ENCODE data around the gene SYNE1.

Gene SYNE1

GRCh38 chr6:152273002-152273401, 364.2 kb downstream of the SYNE1 start:
- TF ChIP-seq GATA2 (IDR thresholded peaks at IDR 0.05; ENCODE audit: low read depth, low read length) (no peak), GATA3 (IDR thresholded peaks at IDR 0.05; ENCODE audit: low read depth, low read length) (no peak)

- TF ChIP-seq GATA2 (IDR thresholded peaks at IDR 0.05; ENCODE audit: low read depth, low read length) (no peak), GATA3 (IDR thresholded peaks at IDR 0.05; ENCODE audit: low read depth, low read length) (no peak)
Measured at GRCh38 chr6:152272486-152272885, 364.7 kb downstream of the SYNE1 start.

- no peak for TF ChIP-seq GATA2 (IDR thresholded peaks at IDR 0.05; ENCODE audit: low read depth, low read length)
- TF ChIP-seq GATA3 (IDR thresholded peaks at IDR 0.05; ENCODE audit: low read depth, low read length) = no peak
Measured at GRCh38 chr6:152271776-152272464, 365.2 kb downstream of the SYNE1 start.

- TF ChIP-seq GATA3 (IDR thresholded peaks at IDR 0.05; ENCODE audit: low read depth, low read length) = no peak
- no peak for TF ChIP-seq GATA2 (IDR thresholded peaks at IDR 0.05; ENCODE audit: low read depth, low read length)
Measured at GRCh38 chr6:152270301-152270925, 366.7 kb downstream of the SYNE1 start.

- no peak for TF ChIP-seq GATA3 (IDR thresholded peaks at IDR 0.05; ENCODE audit: low read depth, low read length)
- TF ChIP-seq GATA2 (IDR thresholded peaks at IDR 0.05; ENCODE audit: low read depth, low read length) = no peak
Measured at GRCh38 chr6:152268846-152269442, 368.2 kb downstream of the SYNE1 start.

GRCh38 chr6:152267967-152268845, 369.0 kb downstream of the SYNE1 start:
- TF ChIP-seq GATA2 (IDR thresholded peaks at IDR 0.05; ENCODE audit: low read depth, low read length) (no peak), GATA3 (IDR thresholded peaks at IDR 0.05; ENCODE audit: low read depth, low read length) (no peak)

- no peak for TF ChIP-seq GATA2 (IDR thresholded peaks at IDR 0.05; ENCODE audit: low read depth, low read length)
- TF ChIP-seq GATA3 (IDR thresholded peaks at IDR 0.05; ENCODE audit: low read depth, low read length) = no peak
Measured at GRCh38 chr6:152265651-152266050, 371.5 kb downstream of the SYNE1 start.

- no peak for TF ChIP-seq GATA3 (IDR thresholded peaks at IDR 0.05; ENCODE audit: low read depth, low read length)
- TF ChIP-seq GATA2 (IDR thresholded peaks at IDR 0.05; ENCODE audit: low read depth, low read length) = no peak
Measured at GRCh38 chr6:152263582-152263981, 373.6 kb downstream of the SYNE1 start.

GRCh38 chr6:152261179-152261578, 376.0 kb downstream of the SYNE1 start:
- TF ChIP-seq GATA3 (IDR thresholded peaks at IDR 0.05; ENCODE audit: low read depth, low read length) (no peak), GATA2 (IDR thresholded peaks at IDR 0.05; ENCODE audit: low read depth, low read length) (no peak)

- TF ChIP-seq GATA2 (IDR thresholded peaks at IDR 0.05; ENCODE audit: low read depth, low read length) (no peak), GATA3 (IDR thresholded peaks at IDR 0.05; ENCODE audit: low read depth, low read length) (no peak)
Measured at GRCh38 chr6:152259234-152259633, 377.9 kb downstream of the SYNE1 start.

- TF ChIP-seq GATA3 (IDR thresholded peaks at IDR 0.05; ENCODE audit: low read depth, low read length) = no peak
- TF ChIP-seq GATA2 (IDR thresholded peaks at IDR 0.05; ENCODE audit: low read depth, low read length) = no peak
Measured at GRCh38 chr6:152257581-152257980, 379.6 kb downstream of the SYNE1 start.

GRCh38 chr6:152250127-152250526, 387.0 kb downstream of the SYNE1 start:
- TF ChIP-seq GATA3 (IDR thresholded peaks at IDR 0.05; ENCODE audit: low read depth, low read length) (no peak), GATA2 (IDR thresholded peaks at IDR 0.05; ENCODE audit: low read depth, low read length) (no peak)

GRCh38 chr6:152248980-152249379, 388.2 kb downstream of the SYNE1 start:
- TF ChIP-seq GATA2 (IDR thresholded peaks at IDR 0.05; ENCODE audit: low read depth, low read length) (no peak), GATA3 (IDR thresholded peaks at IDR 0.05; ENCODE audit: low read depth, low read length) (no peak)

Measured in SH-SY5Y (cell line).